Kidney tubule cell (primary cell): ENCODE measurements around the gene KCNG2.

Source experiments
- DNase-seq: peaks from one replicate; pipeline ENCODE4 v3.0.0-alpha.2; 2018; ENCODE audit warnings: low spot score

Gene KCNG2

GRCh38 chr18:79785831-79786230, 11.9 kb upstream of the KCNG2 start:
- DNase-seq = no peak

GRCh38 chr18:79786304-79786703, 11.4 kb upstream of the KCNG2 start:
- DNase-seq = no peak

GRCh38 chr18:79786786-79787526, 10.8 kb upstream of the KCNG2 start:
- DNase-seq = no peak

GRCh38 chr18:79787527-79787864, 10.2 kb upstream of the KCNG2 start:
- DNase-seq = no peak

- no peak for DNase-seq
Measured at GRCh38 chr18:79787865-79788733, 9.6 kb upstream of the KCNG2 start.

GRCh38 chr18:79788734-79789085, 9.0 kb upstream of the KCNG2 start:
- no peak for DNase-seq

- DNase-seq = no peak
Measured at GRCh38 chr18:79789091-79789891, 8.4 kb upstream of the KCNG2 start.

GRCh38 chr18:79789901-79790890, 7.5 kb upstream of the KCNG2 start:
- DNase-seq = no peak

- DNase-seq = peak; percentile 69
Measured at GRCh38 chr18:79790996-79791972, 6.5 kb upstream of the KCNG2 start.

GRCh38 chr18:79792096-79792987, 5.4 kb upstream of the KCNG2 start:
- DNase-seq = no peak

- DNase-seq = no peak
Measured at GRCh38 chr18:79792988-79793355, 4.8 kb upstream of the KCNG2 start.

GRCh38 chr18:79794846-79795245, 2.9 kb upstream of the KCNG2 start:
- no peak for DNase-seq

- DNase-seq = no peak
Measured at GRCh38 chr18:79795446-79795845, 2.3 kb upstream of the KCNG2 start.

- no peak for DNase-seq
Measured at GRCh38 chr18:79796016-79796415, 1.7 kb upstream of the KCNG2 start.

- DNase-seq = no peak
Measured at GRCh38 chr18:79796531-79797405, 970 bp upstream of the KCNG2 start.

GRCh38 chr18:79798346-79798998, 734 bp downstream of the KCNG2 start:
- DNase-seq = no peak

- DNase-seq = no peak
Measured at GRCh38 chr18:79798999-79799370, 1.2 kb downstream of the KCNG2 start.
